Breast epithelium (tissue), 4 donors: ENCODE results near the gene CTXND1. TPM values are rescaled to one million over a fixed set of nuclear protein-coding genes. Genes with fewer than 3 reads are reported as not detected.

Experiments
- DNase-seq, 2 donors: peaks; one replicate each; pipeline ENCODE4 v3.0.0-alpha.2; 2019; ENCODE audit warnings: low spot score in 2 of 2
- H3K27ac ChIP-seq, 2 donors: fragments of 200-600 bp; sonication (generic) in 1 of 2; one replicate each; pipeline ENCODE4 v1.5.1; 2016 to 2019; ENCODE audit warnings: mild to moderate bottlenecking in 1 of 2
- H3K27me3 ChIP-seq, 2 donors: fragments of 200-600 bp; sonication (generic) in 1 of 2; one replicate each; pipeline versions ENCODE4 v1.5.1 to v1.6.0; 2017 to 2019; ENCODE audit warnings: control low read depth in 1 of 2, mild to moderate bottlenecking in 1 of 2
- H3K36me3 ChIP-seq: fragments of 200-600 bp; one replicate; pipeline ENCODE4 v1.5.1; 2019
- H3K4me1 ChIP-seq, 2 donors: fragments of 200-600 bp; sonication (generic); one replicate each; pipeline ENCODE4 v1.5.1; 2016 to 2019; ENCODE audit warnings: control low read depth in 1 of 2
- H3K4me3 ChIP-seq, 3 donors: fragments of 200-600 bp; sonication (generic); 1 replicate in 2 of 3; 2 replicates in 1 of 3; pipeline ENCODE4 v1.5.1; 2016 to 2019; ENCODE audit warnings: mild to moderate bottlenecking in 3 of 3, moderate library complexity in 2 of 3
- H3K9me3 ChIP-seq, 2 donors: fragments of 200-600 bp; sonication (generic) in 1 of 2; one replicate each; pipeline ENCODE4 v1.5.1; 2016 to 2019; ENCODE audit warnings: control low read depth in 1 of 2
- CTCF ChIP-seq, 3 donors: fragments of 450-650 bp; IDR thresholded peaks; one replicate each; pipeline ENCODE4 v1.5.1; 2016 to 2017; ENCODE audit warnings: antibody characterized with exemption in 3 of 3, mild to moderate bottlenecking in 3 of 3, moderate library complexity in 3 of 3
- POLR2A ChIP-seq: fragments of 450-650 bp; IDR thresholded peaks from one replicate; pipeline ENCODE4 v1.6.1; 2016; ENCODE audit warnings: antibody characterized with exemption, mild to moderate bottlenecking, moderate library complexity
- POLR2AphosphoS5 ChIP-seq, 3 donors: sonication (generic); formaldehyde crosslinking; IDR thresholded peaks; one replicate each; pipeline ENCODE4 v1.6.1; 2017; ENCODE audit warnings: antibody characterized with exemption in 3 of 3
- intact Hi-C: fragments of 100-400 bp; cut with DNase I; formaldehyde crosslinking; loops from one replicate; pipeline ENCODE4 v1.15.1; 2023; ENCODE audit warnings: low total_unique reads
- total RNA-seq, 3 donors: library from RNA; depleted of rRNA; stranded (reverse); fragments of >200 nt; gene quantifications; one replicate each; pipeline ENCODE4 v1.1.0, GENCODE V29; 2016

The CTXND1 gene
- total RNA-seq, 3 donors from 2014 or later = not detected

GRCh38 chr15:80185152-80185551 lies 66.9 kb downstream of the CTXND1 start:
- TF ChIP-seq POLR2AphosphoS5 (IDR thresholded peaks at IDR 0.05) (no peak), CTCF (IDR thresholded peaks at IDR 0.05) (no peak), POLR2A (no peak)
- Histone ChIP-seq H3K27me3 (no peaks in the 10 kb centered on the region), H3K4me3 (no peak overlapping the region), H3K27ac (no peak overlapping the region), H3K9me3 (no peaks in the 10 kb centered on the region), H3K4me1 (no peaks in the 10 kb centered on the region), H3K36me3 (no peaks in the 10 kb centered on the region)
- intact Hi-C loops = no loop called here
- no peak for DNase-seq

DNA sequence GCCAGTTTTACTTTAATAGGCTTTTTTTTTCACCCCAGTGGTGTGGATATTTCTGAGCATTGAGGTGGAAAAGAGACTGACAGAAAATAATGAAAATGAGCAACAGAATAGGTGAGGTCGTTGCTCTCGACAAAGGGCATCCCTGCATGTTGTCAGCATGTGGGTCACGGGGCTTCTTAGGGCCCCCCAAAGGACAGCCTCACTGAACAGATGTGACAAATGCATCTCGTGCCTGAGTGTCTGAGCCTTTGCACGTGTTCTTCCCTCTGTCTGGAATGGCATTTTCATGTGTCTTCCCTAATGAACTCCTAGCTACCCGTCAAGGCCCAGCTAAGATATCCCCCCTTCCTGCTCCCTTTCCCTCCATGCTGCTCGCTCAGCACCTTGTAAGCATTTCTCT lies 67.5 kb downstream of the CTXND1 start:
- no peaks in the 10 kb centered on the region for H3K4me1 ChIP-seq
- no peaks in the 10 kb centered on the region for H3K9me3 ChIP-seq
- H3K27me3 ChIP-seq = no peaks in the 10 kb centered on the region
- no peak overlapping the region for H3K4me3 ChIP-seq
- intact Hi-C loops = no loop called here
- TF ChIP-seq POLR2AphosphoS5 (IDR thresholded peaks at IDR 0.05) = no peak
- no peak for TF ChIP-seq CTCF (IDR thresholded peaks at IDR 0.05)
- TF ChIP-seq POLR2A = no peak
- H3K27ac ChIP-seq = no peak overlapping the region
- H3K36me3 ChIP-seq = no peaks in the 10 kb centered on the region
- DNase-seq = no peak

DNA sequence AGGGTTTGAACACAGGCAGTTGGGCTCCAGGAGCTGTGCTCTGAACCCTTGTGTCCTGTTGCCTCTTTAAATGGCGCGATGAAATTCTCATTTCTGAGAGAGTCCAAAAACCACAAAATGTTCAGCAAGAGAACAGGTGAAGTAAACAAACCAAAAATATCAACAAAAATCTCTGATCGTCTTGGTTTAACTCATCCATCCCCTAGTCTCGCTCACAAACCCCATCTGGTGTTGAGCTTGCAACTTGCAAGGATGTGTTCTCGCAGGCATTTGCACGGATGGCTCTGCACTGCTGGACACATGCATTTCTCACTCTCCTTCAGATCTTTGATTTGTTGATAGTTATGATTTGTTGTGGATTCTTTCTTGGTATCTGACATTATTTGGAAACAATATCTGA lies 68.1 kb downstream of the CTXND1 start:
- H3K36me3 ChIP-seq = no peaks in the 10 kb centered on the region
- TF ChIP-seq CTCF (IDR thresholded peaks at IDR 0.05) (no peak), POLR2AphosphoS5 (IDR thresholded peaks at IDR 0.05) (no peak), POLR2A (no peak)
- intact Hi-C loops = no loop called here
- DNase-seq = no peak
- H3K4me1 ChIP-seq = no peaks in the 10 kb centered on the region
- H3K27ac ChIP-seq = no peak overlapping the region
- no peaks in the 10 kb centered on the region for H3K27me3 ChIP-seq
- H3K9me3 ChIP-seq = no peaks in the 10 kb centered on the region
- no peak overlapping the region for H3K4me3 ChIP-seq

DNA sequence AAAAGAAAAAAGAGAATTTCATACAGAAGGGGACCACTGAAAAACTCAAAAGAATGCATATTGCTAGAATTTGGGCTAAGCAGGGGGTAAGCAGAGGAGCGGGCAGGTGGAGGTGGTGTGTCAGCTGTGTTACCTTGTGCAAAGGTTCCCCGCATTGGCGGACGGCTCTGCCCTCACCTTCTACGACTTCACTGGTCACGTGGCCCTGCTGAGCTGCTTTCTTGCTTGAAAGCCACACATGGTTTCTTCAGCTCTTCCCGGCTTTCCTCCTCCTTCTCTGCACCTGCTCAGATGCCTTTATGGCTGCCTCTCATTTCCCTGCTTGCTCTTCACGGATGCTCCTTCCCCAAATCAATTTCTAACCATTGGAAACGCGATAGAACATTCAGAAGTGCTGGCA lies 68.7 kb downstream of the CTXND1 start:
- no peaks in the 10 kb centered on the region for H3K36me3 ChIP-seq
- DNase-seq = no peak
- H3K27ac ChIP-seq = no peak overlapping the region
- H3K4me3 ChIP-seq = no peak overlapping the region
- H3K9me3 ChIP-seq = no peaks in the 10 kb centered on the region
- H3K4me1 ChIP-seq = no peaks in the 10 kb centered on the region
- intact Hi-C loops = no loop called here
- H3K27me3 ChIP-seq = no peaks in the 10 kb centered on the region
- TF ChIP-seq POLR2A (no peak), POLR2AphosphoS5 (IDR thresholded peaks at IDR 0.05) (no peak), CTCF (IDR thresholded peaks at IDR 0.05) (no peak)

- TF ChIP-seq POLR2AphosphoS5 (IDR thresholded peaks at IDR 0.05) (no peak), CTCF (IDR thresholded peaks at IDR 0.05) (no peak)
- intact Hi-C loops = no loop called here
- no peaks in the 10 kb centered on the region for H3K27me3 ChIP-seq
Observed at GRCh38 chr15:80182611-80183261, 69.3 kb downstream of the CTXND1 start.

More at GRCh38 chr15:80182611-80183261, 69.3 kb downstream of the CTXND1 start:
- Histone ChIP-seq H3K27ac (no peak overlapping the region), H3K36me3 (no peaks in the 10 kb centered on the region), H3K4me1 (no peaks in the 10 kb centered on the region), H3K4me3 (no peak overlapping the region), H3K9me3 (no peaks in the 10 kb centered on the region)
- no peak for DNase-seq
